Effector CD4-positive, alpha-beta T cell (primary cell): Measurements from ENCODE around the gene RHOF.

ENCODE experiments used
- DNase-seq: peaks from one replicate; pipeline ENCODE4 v3.0.0-alpha.2; 2020

The RHOF gene

GRCh38 chr12:121740847-121741246 is 52.6 kb downstream of the RHOF start:
- DNase-seq = no peak

GRCh38 chr12:121738340-121738858 is 55.1 kb downstream of the RHOF start:
- no peak for DNase-seq

- no peak for DNase-seq
Observed at GRCh38 chr12:121733849-121734248, 59.6 kb downstream of the RHOF start.

DNA sequence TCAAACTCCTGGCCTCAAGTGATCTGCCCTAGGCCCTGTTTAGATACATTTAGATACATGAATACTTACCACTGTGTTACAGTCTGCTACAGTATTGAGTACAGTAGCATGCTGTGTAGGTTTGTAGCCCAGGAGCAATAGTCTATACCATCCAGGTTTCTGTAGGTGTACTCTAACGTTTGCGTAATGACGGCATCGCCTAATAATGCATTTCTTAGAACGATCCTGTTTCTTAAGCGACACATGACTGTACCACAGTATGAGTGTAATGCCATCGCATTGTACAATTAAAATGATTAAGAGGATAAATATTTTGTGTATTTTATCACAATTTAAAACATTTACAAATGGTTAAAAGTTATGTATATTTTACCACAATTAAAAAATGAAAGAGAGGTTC is 62.0 kb downstream of the RHOF start:
- DNase-seq = no peak

- DNase-seq = no peak
Observed at GRCh38 chr12:121729021-121729420, 64.5 kb downstream of the RHOF start.
